SW 1271 (cell line): ENCODE measurements around the gene NCK1.

Experiments used
- DNase-seq, 2 experiments: peaks; one replicate each; lab custom pipeline; 2025; lab: John Stamatoyannopoulos, UW

NCK1 gene

GRCh38 chr3:136861890-136862616 is at the start of gene NCK1:
Gene NCK1, plus strand, starts transcription at chr3:136862208. Its CDS starts 65,794 bp downstream, at chr3:136928002.
- DNase-seq, result peak; percentile 91 to 97

- no peak for DNase-seq
Measured at GRCh38 chr3:136817448-136817847, 44.6 kb upstream of the NCK1 start.

- peak; percentile 31 to 62 for DNase-seq
Measured at GRCh38 chr3:136818191-136818768, 43.7 kb upstream of the NCK1 start.

- DNase-seq, result no peak
Measured at GRCh38 chr3:136818769-136819391, 43.1 kb upstream of the NCK1 start, which contains the start of gene SLC35G2. Gene SLC35G2, plus strand, starts transcription at chr3:136819126. Its CDS starts 35,335 bp downstream, at chr3:136854461.

- DNase-seq, result no peak
Measured at GRCh38 chr3:136819392-136819730, 42.6 kb upstream of the NCK1 start.

GRCh38 chr3:136819731-136820679 is 42.0 kb upstream of the NCK1 start:
- DNase-seq, result no peak

- no peak for DNase-seq
Measured at GRCh38 chr3:136831461-136831860, 30.5 kb upstream of the NCK1 start.

- DNase-seq, result no peak
Measured at GRCh38 chr3:136835089-136835812, 26.8 kb upstream of the NCK1 start.

- no peak for DNase-seq
Measured at GRCh38 chr3:136835813-136836510, 26.0 kb upstream of the NCK1 start.

GRCh38 chr3:136836511-136837156 is 25.4 kb upstream of the NCK1 start:
- no peak for DNase-seq

- peak; percentile 4 to 56 for DNase-seq
Measured at GRCh38 chr3:136838641-136839555, 23.1 kb upstream of the NCK1 start.

GRCh38 chr3:136839556-136839931 is 22.5 kb upstream of the NCK1 start:
- DNase-seq, result no peak

GRCh38 chr3:136840252-136840651 is 21.8 kb upstream of the NCK1 start:
- no peak for DNase-seq

- no peak for DNase-seq
Measured at GRCh38 chr3:136842294-136842693, 19.7 kb upstream of the NCK1 start.

- no peak for DNase-seq
Measured at GRCh38 chr3:136844724-136845123, 17.3 kb upstream of the NCK1 start.

- DNase-seq, result no peak
Measured at GRCh38 chr3:136852180-136852579, 9.8 kb upstream of the NCK1 start.

- no peak for DNase-seq
Measured at GRCh38 chr3:136856665-136857064, 5.3 kb upstream of the NCK1 start.

GRCh38 chr3:136858381-136858780 is 3.6 kb upstream of the NCK1 start:
- no peak for DNase-seq

GRCh38 chr3:136860541-136860940 is 1.5 kb upstream of the NCK1 start:
- DNase-seq, result no peak
